Smooth muscle cell (in vitro differentiated cells): Measurements from ENCODE around the gene NPPB. TPM values are rescaled to one million over a fixed set of nuclear protein-coding genes. Genes with fewer than 3 reads are reported as not detected.

Source experiments
- DNase-seq: peaks from one replicate; lab custom pipeline; 2025; ENCODE audit not compliant: unreplicated experiment; lab: John Stamatoyannopoulos, UW
- H2AFZ ChIP-seq: fragments of 200-600 bp; sonication (generic); 2 replicates; pipeline ENCODE4 v1.6.0; 2016; ENCODE audit warnings: antibody characterized with exemption, low read depth, mild to moderate bottlenecking
- H3F3A ChIP-seq: fragments of 200-600 bp; sonication (generic); 2 replicates; pipeline ENCODE4 v1.6.0; 2017; ENCODE audit warnings: antibody characterized with exemption, low read depth
- H3K27ac ChIP-seq: fragments of 200-600 bp; sonication (generic); 2 replicates; pipeline ENCODE4 v1.5.1; 2016; ENCODE audit warnings: low read depth, mild to moderate bottlenecking
- H3K27me3 ChIP-seq: fragments of 200-600 bp; sonication (generic); 2 replicates; pipeline ENCODE4 v1.6.1; 2016; ENCODE audit warnings: low read depth, mild to moderate bottlenecking
- H3K36me3 ChIP-seq: fragments of 200-600 bp; sonication (generic); 2 replicates; pipeline ENCODE4 v1.5.1; 2016; ENCODE audit warnings: low read depth
- H3K4me1 ChIP-seq: fragments of 200-600 bp; sonication (generic); 2 replicates; pipeline ENCODE4 v1.5.1; 2016; ENCODE audit warnings: low read depth
- H3K4me2 ChIP-seq: fragments of 200-600 bp; sonication (generic); 2 replicates; pipeline ENCODE4 v1.6.0; 2016; ENCODE audit warnings: mild to moderate bottlenecking
- H3K4me3 ChIP-seq: fragments of 200-600 bp; sonication (generic); 2 replicates; pipeline ENCODE4 v1.5.1; 2016; ENCODE audit warnings: mild to moderate bottlenecking
- H3K79me2 ChIP-seq: fragments of 200-600 bp; sonication (generic); 2 replicates; pipeline ENCODE4 v1.6.0; 2016; ENCODE audit warnings: low read depth, mild to moderate bottlenecking
- H3K9ac ChIP-seq: fragments of 200-600 bp; sonication (generic); 2 replicates; pipeline ENCODE4 v1.6.0; 2016; ENCODE audit warnings: low read depth
- H3K9me3 ChIP-seq: fragments of 200-600 bp; sonication (generic); replicated peaks from 2 replicates; pipeline ENCODE4 v1.5.1; 2016; ENCODE audit warnings: low read depth
- H4K20me1 ChIP-seq: fragments of 200-600 bp; sonication (generic); 2 replicates; pipeline ENCODE4 v1.6.0; 2016; ENCODE audit warnings: low read depth
- WGBS: methylation state at CpG from one replicate; pipeline ENCODE4 v1.1.7; 2016; ENCODE audit warnings: low lambda C conversion rate; 5-methylcytosine and 5-hydroxymethylcytosine counted together
- polyA plus RNA-seq: library from polyadenylated mRNA; unstranded; fragments of >200 nt; fragmentation: Nextera tagmentation; extraction: Ambion mirVana; gene quantifications from 2 replicates; pipeline ENCODE4 v1.2.1, GENCODE V29; 2016
- total RNA-seq: library from RNA; depleted of rRNA; stranded (reverse); fragments of >200 nt; gene quantifications from 2 replicates; pipeline ENCODE4 v1.2.3, GENCODE V29; 2014
- TF ChIP-seq, protein P1 (sequence below): fragments of 200-600 bp; sonication (generic); IDR thresholded peaks from 2 replicates; pipeline ENCODE4 v1.5.1; 2017; ENCODE audit warnings: borderline replicate concordance, mild to moderate bottlenecking, antibody characterized with exemption; ENCODE audit not compliant: insufficient read depth, poor library complexity, severe bottlenecking

Gene NPPB
- total and polyA plus RNA-seq, 2 experiments from 2014 or later: 9.5 to 12.2 TPM

DNA sequence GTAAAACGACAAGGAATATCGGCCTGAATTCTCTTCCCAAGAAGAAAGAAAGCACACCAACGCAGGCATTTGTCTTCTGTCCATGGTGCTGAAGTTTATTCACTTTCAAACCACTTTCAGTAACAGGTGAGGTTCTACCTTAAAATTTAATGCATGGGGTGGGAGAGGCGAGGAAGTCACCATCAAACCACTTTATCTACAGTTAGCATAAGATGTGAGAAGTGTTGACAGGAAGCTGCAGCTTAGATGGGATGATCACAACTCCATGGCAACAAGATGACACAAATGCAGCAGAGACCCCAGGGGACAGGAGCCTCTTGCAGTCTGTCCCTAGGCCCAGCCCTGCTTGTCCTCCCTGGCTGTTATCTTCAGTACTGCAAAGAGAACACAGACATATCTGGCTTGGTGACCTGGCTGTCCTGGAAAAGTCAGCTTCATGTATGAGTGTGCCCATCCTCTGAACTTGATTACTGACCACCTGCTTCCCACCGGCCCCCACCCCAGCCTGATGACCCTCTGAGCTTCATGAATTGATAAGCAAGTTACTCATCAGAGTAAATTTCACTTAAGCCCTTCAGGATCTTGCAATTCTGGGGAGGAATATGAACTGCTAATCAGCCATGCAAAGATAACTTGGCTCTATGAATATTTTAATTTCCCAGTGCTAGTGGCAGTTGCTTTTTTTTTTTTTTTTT, 13.0 kb downstream of the NPPB start:
- DNase-seq: no peak
- no peaks in the 10 kb centered on the region for H3F3A ChIP-seq
- peaks cover 44% of the 10 kb centered on the region for H4K20me1 ChIP-seq
- H3K27me3 ChIP-seq: no peaks in the 10 kb centered on the region
- 83% methylated on average over 5 of the region's 5 CpGs for WGBS
- no peak overlapping the region for H2AFZ ChIP-seq
- H3K79me2 ChIP-seq: no peaks in the 10 kb centered on the region
- no peaks in the 10 kb centered on the region for H3K9me3 ChIP-seq
- no peak overlapping the region for H3K4me3 ChIP-seq
- H3K27ac ChIP-seq: no peak overlapping the region
- no peak overlapping the region for H3K9ac ChIP-seq
- H3K4me2 ChIP-seq: no peak overlapping the region
- no peaks in the 10 kb centered on the region for H3K4me1 ChIP-seq
- H3K36me3 ChIP-seq: no peaks in the 10 kb centered on the region
- TF ChIP-seq, protein P1, sequence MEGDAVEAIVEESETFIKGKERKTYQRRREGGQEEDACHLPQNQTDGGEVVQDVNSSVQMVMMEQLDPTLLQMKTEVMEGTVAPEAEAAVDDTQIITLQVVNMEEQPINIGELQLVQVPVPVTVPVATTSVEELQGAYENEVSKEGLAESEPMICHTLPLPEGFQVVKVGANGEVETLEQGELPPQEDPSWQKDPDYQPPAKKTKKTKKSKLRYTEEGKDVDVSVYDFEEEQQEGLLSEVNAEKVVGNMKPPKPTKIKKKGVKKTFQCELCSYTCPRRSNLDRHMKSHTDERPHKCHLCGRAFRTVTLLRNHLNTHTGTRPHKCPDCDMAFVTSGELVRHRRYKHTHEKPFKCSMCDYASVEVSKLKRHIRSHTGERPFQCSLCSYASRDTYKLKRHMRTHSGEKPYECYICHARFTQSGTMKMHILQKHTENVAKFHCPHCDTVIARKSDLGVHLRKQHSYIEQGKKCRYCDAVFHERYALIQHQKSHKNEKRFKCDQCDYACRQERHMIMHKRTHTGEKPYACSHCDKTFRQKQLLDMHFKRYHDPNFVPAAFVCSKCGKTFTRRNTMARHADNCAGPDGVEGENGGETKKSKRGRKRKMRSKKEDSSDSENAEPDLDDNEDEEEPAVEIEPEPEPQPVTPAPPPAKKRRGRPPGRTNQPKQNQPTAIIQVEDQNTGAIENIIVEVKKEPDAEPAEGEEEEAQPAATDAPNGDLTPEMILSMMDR: no peak

DNA sequence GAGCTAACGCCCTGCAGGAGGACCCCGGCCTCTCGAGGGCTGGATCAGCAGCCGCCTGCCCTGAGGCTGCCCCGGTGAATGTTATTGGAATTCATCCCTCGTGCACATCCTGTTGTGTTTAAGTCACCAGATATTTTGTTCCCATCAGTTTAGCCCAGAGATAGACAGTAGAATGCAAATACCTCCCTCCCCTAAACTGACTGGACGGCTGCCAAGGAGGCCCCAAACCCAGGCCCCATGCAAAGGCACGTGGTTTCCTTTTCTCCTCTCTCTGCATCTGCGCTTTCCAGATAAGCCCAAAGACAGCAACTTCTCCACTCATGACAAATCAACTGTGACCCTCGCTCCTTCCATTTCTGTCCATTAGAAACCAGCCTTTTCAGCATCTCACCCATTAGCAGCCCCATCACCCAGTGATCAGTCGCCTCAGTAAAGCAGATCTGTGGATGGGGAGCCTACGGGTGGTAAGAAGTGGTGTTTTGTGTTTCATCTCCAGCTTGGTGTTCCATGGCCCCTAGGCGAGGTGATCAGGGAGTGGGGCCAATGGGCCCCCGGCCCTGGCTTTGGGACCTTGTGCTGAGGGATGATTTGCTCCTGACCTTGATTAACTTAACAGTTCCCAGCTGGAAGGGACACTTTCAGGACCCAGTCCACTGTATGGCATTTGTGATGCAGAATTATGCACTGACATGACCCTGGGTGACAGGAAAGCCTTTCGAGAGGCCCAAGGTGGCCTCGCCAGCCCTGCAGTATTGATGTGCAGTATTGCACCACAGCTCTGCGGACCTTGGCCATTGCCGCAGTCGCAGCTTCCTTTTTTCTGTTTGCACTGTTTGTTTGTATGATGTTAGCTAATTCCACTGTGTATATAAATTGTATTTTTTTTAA, 16.3 kb downstream of the NPPB start:
- TF ChIP-seq, protein P1: no peak
- Histone ChIP-seq H3K27ac (no peak overlapping the region), H2AFZ (no peak overlapping the region), H3K9ac (no peak overlapping the region), H3K36me3 (no peaks in the 10 kb centered on the region), H4K20me1 (peaks cover 58% of the 10 kb centered on the region), H3K27me3 (no peaks in the 10 kb centered on the region), H3K4me2 (no peak overlapping the region), H3K9me3 (no peaks in the 10 kb centered on the region), H3K79me2 (no peaks in the 10 kb centered on the region), H3F3A (no peaks in the 10 kb centered on the region), H3K4me1 (no peaks in the 10 kb centered on the region), H3K4me3 (no peak overlapping the region)
- no peak for DNase-seq
- WGBS: 91% methylated on average over 19 of the region's 19 CpGs

DNA sequence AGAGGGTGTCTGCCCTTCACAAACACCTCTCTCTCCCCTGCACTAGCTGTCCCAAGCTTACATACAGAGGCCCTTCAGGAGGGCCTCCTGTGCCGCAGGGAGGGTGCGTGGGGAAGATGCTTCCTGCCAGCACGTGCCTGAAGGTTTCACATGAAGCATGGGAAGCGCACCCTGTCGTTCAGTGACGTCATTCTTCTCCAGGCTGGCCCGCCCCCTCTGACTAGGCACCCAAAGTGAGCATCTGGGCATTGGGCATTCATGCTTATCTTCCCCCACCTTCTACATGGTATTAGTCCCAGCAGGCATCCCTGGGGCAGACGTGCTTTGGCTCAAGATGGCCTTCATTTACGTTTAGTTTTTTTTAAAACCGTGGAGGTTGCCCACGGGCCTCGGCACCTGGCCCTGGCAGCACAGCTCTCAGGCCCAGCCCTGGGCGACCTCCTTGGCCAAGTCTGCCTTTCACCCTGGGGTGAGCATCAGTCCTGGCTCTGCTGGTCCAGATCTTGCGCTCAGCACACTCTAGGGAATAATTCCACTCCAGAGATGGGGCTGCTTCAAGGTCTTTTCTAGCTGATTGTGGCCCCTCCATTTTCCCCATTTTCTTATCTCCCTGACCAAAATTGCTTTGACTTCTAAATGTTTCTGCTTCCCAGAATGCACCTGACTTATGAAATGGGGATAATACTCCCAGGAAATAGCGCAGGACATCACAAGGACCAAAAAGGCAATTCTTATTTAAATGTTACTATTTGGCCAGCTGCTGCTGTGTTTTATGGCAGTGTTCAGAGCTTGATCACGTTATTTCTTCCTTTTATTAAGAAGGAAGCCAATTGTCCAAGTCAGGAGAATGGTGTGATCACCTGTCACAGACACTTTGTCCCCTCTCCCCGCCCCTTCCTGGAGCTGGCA, 17.2 kb downstream of the NPPB start:
- no peak for DNase-seq
- no peaks in the 10 kb centered on the region for H3K4me1 ChIP-seq
- 97% methylated on average over 17 of the region's 17 CpGs for WGBS
- H3K4me3 ChIP-seq: no peak overlapping the region
- H3K9me3 ChIP-seq: no peaks in the 10 kb centered on the region
- TF ChIP-seq, protein P1: no peak
- H3K4me2 ChIP-seq: no peak overlapping the region
- H3K27me3 ChIP-seq: no peaks in the 10 kb centered on the region
- H2AFZ ChIP-seq: no peak overlapping the region
- H3K9ac ChIP-seq: no peak overlapping the region
- peaks cover 58% of the 10 kb centered on the region for H4K20me1 ChIP-seq
- no peaks in the 10 kb centered on the region for H3K36me3 ChIP-seq
- H3K79me2 ChIP-seq: no peaks in the 10 kb centered on the region
- no peaks in the 10 kb centered on the region for H3F3A ChIP-seq
- no peak overlapping the region for H3K27ac ChIP-seq
